Retinal pigment epithelial cell (primary cell): Measurements from ENCODE around the gene EGFL7.
A peak's percentile ranks its signal among the peaks of the same experiment; 100 is the strongest.
"Not testable (repeated sequence)": the region's sequence is repeated elsewhere in the genome, so short reads cannot be mapped to it uniquely, and the experiment has no call there.

Experiments
- DNase-seq: peaks from one replicate; pipeline ENCODE4 v3.0.0-alpha.2; 2010; ENCODE audit warnings: low read depth
- H3K4me3 ChIP-seq: 2 replicates; pipeline ENCODE4 v1.5.1; 2011; ENCODE audit warnings: mild to moderate bottlenecking, low read length, control low read depth, moderate library complexity
- CTCF ChIP-seq: conservative IDR thresholded peaks from 2 replicates; pipeline ENCODE4 v1.5.1; 2011; ENCODE audit warnings: low read depth, low read length, control low read depth, inconsistent platforms

Gene EGFL7

DNA sequence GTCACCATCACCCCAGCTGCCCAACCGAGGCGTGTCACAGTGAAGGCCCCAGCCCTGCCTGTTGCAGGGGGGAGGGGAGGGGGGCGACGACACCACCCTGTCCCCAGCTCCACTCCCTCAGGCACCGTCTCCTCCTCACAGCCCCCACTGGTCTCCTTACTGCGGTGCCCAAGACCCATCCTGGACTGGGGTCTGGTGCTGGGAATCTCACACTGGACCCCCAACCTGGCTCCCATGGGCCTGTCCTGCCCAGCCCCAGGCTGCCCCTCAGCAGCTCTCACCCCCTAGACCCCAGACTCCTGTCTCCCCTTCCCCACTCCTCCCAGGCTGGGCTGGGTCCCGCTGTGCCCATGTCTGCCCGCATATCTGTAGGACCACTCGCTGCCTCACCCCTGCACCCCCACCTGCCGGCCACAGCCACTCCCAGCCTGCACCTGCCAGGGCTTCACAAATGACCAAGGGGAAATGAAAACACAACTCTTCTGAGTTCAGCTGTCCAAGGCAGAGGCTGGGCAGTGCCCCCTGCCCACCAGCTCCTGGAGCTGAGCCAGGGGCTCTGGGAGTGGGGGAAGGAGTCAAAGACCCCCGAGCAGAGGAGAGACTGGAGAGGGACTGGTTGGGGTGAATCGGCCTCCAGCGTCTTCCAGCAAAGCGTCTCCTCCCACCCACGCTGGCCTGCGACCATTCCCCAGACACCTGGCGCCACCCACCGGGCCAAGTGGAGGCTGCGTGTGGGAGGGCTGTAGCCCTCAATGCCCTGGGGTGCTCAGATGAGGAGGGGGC lies 32.6 kb upstream of the EGFL7 start:
- no peak overlapping the region for H3K4me3 ChIP-seq
- TF ChIP-seq CTCF, result peak; percentile 79
- DNase-seq, result no peak

DNA sequence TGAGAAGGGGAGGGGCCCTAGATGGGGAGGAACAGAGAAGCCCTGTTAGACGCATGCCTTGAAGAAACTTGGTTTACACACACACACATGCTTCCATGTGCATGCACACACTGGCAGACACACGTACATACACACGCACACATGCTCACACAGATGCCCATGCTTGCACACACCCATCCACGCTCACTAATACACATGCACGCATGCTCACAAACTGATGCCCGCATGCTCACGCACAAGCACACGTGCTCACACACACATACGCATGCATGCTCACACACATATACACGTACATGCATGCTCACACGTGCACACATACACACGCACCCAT lies 32.1 kb upstream of the EGFL7 start:
- TF ChIP-seq CTCF, result no peak
- no peak overlapping the region for H3K4me3 ChIP-seq
- DNase-seq, result no peak

GRCh38 chr9:136631038-136632000 lies 31.4 kb upstream of the EGFL7 start:
- TF ChIP-seq CTCF, result peak; percentile 80
- no peak overlapping the region for H3K4me3 ChIP-seq
- no peak for DNase-seq

- DNase-seq, H3K4me3 ChIP-seq: not testable (repeated sequence)
These were observed 30.6 kb upstream of the EGFL7 start for GRCh38 chr9:136632072-136632471.

- DNase-seq, result not testable (repeated sequence)
These were observed 30.1 kb upstream of the EGFL7 start for GRCh38 chr9:136632491-136633106.

GRCh38 chr9:136634904-136635303 lies 27.8 kb upstream of the EGFL7 start:
- no peak for TF ChIP-seq CTCF
- no peak for DNase-seq
- H3K4me3 ChIP-seq, result no peak overlapping the region

More at GRCh38 chr9:136632491-136633106, 30.1 kb upstream of the EGFL7 start:
- not testable (repeated sequence) for H3K4me3 ChIP-seq

DNA sequence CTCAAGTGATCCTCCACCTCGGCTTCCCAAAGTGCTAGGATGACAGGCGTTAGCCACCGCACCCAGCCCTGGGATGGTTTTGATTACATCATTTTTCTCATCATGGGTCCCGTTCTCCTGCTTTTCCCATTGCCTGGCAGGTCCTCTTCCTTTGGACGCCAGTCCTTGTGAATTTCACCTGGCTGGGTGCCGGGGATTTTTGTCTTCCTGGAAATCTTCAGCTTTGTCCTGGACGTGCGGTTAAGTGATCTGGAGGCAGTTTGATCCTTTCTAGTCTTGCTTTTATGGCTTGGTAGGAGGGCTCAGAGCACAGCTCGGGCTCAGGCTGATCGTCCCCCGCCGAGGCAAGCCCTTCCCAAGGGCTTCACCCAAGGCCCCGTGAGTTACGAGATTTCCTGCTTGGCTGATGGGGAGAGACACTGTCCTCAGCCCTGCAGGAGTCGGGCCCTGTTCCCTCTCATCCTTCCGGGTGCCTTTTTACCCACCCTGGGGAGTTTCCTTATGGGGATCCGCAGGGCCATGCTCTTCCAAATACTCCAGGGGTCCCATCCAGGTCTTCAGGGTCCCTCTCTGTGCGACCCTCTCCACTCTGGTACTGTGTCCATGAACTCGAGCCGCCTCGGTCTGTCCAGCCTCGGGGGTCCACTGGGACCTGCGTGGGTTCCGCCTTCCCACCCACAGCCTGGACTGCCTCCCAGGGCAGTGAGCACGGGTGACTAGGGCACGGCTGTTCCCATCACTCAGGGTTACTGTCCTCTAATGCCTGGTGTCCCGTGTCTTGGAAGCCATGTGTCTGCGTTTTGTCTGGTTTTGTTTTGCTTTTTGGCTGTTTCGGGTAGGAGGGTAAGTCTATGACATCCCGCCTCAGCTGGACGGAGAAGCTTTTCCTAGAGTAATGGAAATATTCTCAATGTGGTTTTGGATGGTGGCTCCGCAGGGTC lies 22.3 kb upstream of the EGFL7 start:
- DNase-seq, result no peak
- no peak overlapping the region for H3K4me3 ChIP-seq
- no peak for TF ChIP-seq CTCF
